DMS 273 (cell line): ENCODE results near the gene NCKAP5.

ENCODE experiments used
- DNase-seq: peaks from one replicate; lab custom pipeline; 2025; ENCODE audit not compliant: unreplicated experiment; lab: John Stamatoyannopoulos, UW

The NCKAP5 gene

GRCh38 chr2:133045787-133046186 is 522.5 kb downstream of the NCKAP5 start:
- DNase-seq: no peak

GRCh38 chr2:133044556-133044955 is 523.7 kb downstream of the NCKAP5 start:
- peak; percentile 25 for DNase-seq

- DNase-seq: no peak
Measured at GRCh38 chr2:133040170-133040569, 528.1 kb downstream of the NCKAP5 start.

- DNase-seq: no peak
Measured at GRCh38 chr2:133039531-133039930, 528.7 kb downstream of the NCKAP5 start.

GRCh38 chr2:133026536-133027177 is 541.6 kb downstream of the NCKAP5 start:
- no peak for DNase-seq

GRCh38 chr2:133025004-133025403 is 543.3 kb downstream of the NCKAP5 start:
- no peak for DNase-seq

- no peak for DNase-seq
Measured at GRCh38 chr2:133012847-133013734, 555.2 kb downstream of the NCKAP5 start.

GRCh38 chr2:133004623-133005022 is 563.6 kb downstream of the NCKAP5 start:
- peak; percentile 1 for DNase-seq

DNA sequence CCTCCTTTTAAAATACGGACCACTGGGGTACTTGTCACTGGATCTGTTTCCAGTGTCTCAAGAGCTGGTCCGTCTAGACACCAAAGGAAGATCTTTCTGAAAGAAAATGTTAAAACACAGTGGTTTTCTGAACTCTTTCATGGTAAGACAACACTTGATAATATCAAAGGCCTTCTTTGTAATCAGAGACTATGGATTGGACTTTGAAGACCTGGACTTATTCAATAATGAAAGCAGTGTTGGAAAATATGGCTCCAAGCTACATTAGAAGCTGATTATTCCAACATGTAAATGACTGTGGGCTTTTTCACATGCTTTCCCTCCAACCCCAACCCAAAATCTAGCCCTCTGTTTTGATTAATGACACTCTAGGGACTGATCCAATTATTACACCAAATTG is 568.8 kb downstream of the NCKAP5 start:
- DNase-seq: no peak

GRCh38 chr2:132998221-132998620 is 570.0 kb downstream of the NCKAP5 start:
- no peak for DNase-seq

DNA sequence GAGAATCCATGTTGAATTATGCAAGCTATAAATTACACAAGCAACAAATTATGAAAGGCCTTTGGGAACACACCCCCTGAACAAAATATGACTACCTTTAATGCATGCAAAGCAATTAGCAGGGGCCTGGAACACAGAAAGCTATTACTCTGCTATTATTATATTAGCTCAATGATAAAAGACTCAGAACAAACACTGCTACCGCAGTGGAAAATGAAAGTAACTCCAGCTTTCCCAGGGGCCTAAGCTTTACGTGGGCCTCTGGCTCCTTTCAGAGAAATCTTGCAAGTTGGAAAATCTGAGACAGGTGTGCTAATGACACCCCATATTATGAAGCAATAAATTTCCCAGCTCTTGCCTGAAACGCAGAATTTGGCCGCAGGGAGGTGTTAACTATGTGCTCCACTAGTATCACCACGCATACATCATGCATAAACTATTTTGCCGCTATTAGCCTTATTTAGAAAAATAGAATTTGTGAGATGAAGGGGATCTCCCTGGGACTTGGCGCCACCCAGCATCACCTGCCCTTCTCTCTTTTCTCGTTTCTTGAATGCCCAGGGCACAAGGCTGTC is 576.7 kb downstream of the NCKAP5 start:
- no peak for DNase-seq

GRCh38 chr2:132984731-132985130 is 583.5 kb downstream of the NCKAP5 start:
- DNase-seq: no peak

DNA sequence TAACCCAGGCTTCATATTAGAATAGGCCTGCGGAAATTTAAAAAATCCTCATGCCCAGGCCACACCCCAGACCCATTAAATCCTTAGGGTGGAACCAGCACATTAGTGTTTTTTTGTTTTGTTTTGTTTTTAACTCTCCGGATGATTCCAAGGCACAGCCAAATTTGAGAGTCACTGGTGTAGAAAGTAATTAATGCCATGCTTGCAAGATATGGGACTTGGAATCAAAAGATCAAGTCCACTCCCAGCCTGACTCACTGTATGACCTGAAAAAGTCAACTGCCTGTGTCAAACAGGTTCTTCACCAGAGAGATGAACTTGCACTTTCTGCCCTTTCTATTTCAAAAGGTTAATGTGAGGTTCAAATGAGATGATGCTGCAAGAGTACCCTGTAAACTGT is 588.0 kb downstream of the NCKAP5 start:
- DNase-seq: no peak

DNA sequence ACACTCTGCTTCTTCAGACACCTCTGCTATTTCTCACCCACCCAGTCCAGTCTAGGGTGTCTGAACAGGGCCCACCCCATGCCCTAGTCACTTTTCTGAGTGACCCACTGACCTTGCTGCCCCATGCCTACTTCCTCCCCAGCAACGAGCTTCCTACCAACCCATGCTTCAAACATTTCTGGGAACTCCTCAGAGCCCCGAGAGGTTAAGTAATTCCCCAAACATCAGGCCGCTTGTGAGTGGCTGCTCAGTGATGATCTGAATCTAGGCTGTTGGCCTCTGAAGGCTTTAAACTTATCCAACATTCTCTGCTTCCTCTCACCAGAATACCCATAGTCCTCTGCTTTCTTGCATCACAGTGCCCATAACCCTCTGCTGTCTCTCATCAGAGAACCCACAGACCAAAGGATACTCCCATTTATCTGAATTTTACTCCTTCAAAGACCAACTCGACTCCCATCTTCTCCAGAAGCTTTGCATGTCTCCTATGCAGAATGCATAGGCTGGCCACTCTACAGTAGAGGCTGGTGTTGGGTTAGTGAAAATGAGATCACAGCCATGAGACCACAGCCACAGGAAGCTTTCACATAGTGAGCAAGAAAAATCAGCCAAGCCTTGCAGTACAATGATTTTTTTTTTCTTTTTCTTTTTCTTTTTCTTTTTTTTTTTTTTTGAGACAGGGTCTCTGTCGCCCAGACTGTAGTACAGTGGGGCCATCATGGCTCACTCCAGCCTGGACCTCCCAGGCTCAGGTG is 588.7 kb downstream of the NCKAP5 start:
- no peak for DNase-seq

DNA sequence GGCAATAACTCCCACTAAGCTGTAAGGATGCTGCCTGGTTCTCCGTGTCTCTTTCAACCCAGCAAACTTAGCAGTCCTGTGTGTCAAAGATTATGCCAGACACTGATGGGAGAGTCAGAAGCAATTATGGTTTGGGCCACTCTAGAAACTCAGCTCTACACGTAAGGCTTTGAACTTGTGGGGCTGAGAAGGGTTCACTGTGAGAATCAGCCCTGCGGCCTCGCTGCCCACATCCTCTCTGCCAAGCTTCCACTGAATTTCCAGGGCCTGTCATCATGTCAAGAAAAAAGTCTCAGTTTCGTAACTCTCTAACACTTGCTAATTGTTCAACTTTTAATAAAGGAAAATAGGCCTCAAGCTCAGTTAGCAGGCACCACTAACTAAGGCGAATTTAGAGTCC is 589.4 kb downstream of the NCKAP5 start:
- DNase-seq: no peak

DNA sequence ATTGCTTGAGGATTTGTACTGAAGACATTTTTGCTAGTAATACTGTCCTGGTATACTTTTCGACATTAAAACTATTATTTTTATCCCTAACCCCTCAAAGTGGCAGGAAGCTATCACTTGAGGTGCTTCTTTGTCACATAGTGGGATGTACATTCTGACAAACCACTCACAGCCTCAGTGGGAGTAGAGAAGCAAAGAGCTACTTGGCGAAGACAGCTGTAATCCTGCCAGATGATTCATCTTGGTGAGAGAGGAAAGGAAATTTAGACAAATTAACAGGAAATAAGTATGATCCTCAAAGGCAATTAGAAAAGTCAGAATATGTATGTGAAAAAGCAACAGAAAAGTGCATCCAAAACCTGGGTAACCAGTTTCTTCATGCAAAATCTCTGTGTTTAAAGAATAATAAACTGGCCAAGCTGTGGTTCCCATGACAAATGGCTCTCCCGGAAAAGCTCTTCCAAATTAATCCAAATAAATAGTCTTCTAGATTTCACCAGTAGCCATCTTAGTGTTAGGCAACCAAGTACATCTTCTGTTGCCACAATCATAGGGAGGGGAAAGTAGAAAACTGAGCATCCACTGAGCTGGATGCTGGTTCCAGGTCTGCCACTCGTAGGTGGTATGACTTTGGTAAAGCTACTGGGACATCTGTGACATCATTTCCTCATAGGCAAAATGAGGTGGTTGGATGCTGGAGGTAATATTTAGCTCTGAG is 590.3 kb downstream of the NCKAP5 start:
- DNase-seq: no peak

- no peak for DNase-seq
Measured at GRCh38 chr2:132975193-132976105, 592.8 kb downstream of the NCKAP5 start.

DNA sequence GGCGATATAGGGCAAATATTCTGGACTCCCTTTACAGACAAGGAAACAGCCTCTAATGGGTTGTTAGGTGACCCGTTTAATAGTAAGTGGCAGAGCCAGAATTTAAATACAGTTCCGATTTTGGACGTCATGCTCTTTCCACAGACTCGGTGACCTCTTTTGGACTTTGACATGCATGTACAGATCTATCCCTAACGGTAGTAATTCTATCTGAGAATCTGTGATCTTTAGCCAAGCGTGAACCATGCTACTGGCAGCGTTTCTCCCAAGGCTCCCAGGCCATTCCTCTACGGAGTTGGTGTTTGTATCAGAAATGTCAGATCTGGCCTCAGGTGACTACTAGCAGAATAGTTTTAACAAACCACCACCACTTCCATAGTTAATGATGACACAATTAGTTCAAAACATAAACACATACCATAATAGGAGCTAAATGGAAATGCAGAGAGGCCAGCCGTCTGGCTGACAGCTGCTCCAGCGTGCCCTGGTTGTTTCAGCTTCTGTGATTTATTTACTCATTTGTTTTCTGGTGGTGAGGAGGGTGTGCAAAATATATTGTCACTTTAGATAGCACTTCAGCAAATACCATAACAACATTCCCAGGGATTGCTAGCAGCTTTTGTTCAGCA is 593.7 kb downstream of the NCKAP5 start:
- DNase-seq: peak; percentile 73
